IMR-90 (cell line): ENCODE data around the gene SEPTIN5.

ENCODE experiments used
- BHLHE40 ChIP-seq: fragments of 150-350 bp; IDR thresholded peaks from 2 replicates; pipeline ENCODE4 v1.6.1; 2016; ENCODE audit warnings: mild to moderate bottlenecking, low read depth, low read length
- CEBPB ChIP-seq: IDR thresholded peaks from 2 replicates; pipeline ENCODE4 v1.6.1; 2012; ENCODE audit warnings: low read depth, low read length, improper control_type of control experiment
- MXI1 ChIP-seq: IDR thresholded peaks from 2 replicates; pipeline ENCODE4 v1.6.1; 2012; ENCODE audit warnings: low read depth, mild to moderate bottlenecking, low read length, moderate library complexity, borderline replicate concordance
- NFE2L2 ChIP-seq: fragments of 150-350 bp; IDR thresholded peaks from 2 replicates; pipeline ENCODE4 v1.6.1; 2016; ENCODE audit warnings: low read depth, mild to moderate bottlenecking, low read length
- POLR2A ChIP-seq: IDR thresholded peaks from 2 replicates; pipeline ENCODE4 v1.6.1; 2012; ENCODE audit warnings: mild to moderate bottlenecking, low read depth, low read length
- RAD21 ChIP-seq: IDR thresholded peaks from 2 replicates; pipeline ENCODE4 v1.6.1; 2012; ENCODE audit warnings: low read length, improper control_type of control experiment
- RCOR1 ChIP-seq: IDR thresholded peaks from 2 replicates; pipeline ENCODE4 v1.6.1; 2012; ENCODE audit warnings: mild to moderate bottlenecking, low read length, improper control_type of control experiment; ENCODE audit not compliant: insufficient replicate concordance
- RFX5 ChIP-seq: IDR thresholded peaks from 2 replicates; pipeline ENCODE4 v1.8.0; 2012; ENCODE audit warnings: low read depth, mild to moderate bottlenecking, low read length, moderate library complexity
- SMC3 ChIP-seq: fragments of 150-350 bp; IDR thresholded peaks from 2 replicates; pipeline ENCODE4 v1.6.1; 2016; ENCODE audit warnings: low read depth, mild to moderate bottlenecking, antibody characterized with exemption, low read length, moderate library complexity
- TF ChIP-seq, protein P1 (sequence below): conservative IDR thresholded peaks from 2 replicates; pipeline ENCODE4 v1.5.1; 2012; ENCODE audit warnings: mild to moderate bottlenecking, low read depth, low read length, improper control_type of control experiment
- TF ChIP-seq, protein P2 (sequence below): fragments of 150-350 bp; IDR thresholded peaks from 2 replicates; pipeline ENCODE4 v1.6.1; 2016; ENCODE audit warnings: low read depth, mild to moderate bottlenecking, low read length, moderate library complexity, borderline replicate concordance

DNA sequence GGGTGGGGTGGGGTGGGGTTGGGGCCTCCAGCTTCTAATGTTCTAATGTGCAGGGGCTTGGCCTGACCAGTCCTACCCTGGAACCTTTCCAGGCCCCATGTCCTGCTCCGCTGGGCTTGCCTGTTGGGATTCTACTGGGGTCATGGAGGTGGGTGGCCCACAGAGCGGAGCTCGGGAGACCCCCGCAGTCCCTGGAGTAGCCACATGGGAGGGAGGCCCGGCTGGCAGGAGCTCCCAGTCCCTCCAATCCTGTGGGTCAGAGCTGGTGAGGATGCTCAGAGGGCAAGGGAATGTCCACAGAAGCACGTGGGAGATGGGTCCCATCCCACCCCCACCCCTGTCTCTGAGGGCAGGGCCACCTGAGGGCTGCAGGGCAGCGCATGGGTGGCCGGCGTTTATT, 2.9 kb downstream of the SEPTIN5 start:
- TF ChIP-seq, protein P1, sequence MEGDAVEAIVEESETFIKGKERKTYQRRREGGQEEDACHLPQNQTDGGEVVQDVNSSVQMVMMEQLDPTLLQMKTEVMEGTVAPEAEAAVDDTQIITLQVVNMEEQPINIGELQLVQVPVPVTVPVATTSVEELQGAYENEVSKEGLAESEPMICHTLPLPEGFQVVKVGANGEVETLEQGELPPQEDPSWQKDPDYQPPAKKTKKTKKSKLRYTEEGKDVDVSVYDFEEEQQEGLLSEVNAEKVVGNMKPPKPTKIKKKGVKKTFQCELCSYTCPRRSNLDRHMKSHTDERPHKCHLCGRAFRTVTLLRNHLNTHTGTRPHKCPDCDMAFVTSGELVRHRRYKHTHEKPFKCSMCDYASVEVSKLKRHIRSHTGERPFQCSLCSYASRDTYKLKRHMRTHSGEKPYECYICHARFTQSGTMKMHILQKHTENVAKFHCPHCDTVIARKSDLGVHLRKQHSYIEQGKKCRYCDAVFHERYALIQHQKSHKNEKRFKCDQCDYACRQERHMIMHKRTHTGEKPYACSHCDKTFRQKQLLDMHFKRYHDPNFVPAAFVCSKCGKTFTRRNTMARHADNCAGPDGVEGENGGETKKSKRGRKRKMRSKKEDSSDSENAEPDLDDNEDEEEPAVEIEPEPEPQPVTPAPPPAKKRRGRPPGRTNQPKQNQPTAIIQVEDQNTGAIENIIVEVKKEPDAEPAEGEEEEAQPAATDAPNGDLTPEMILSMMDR: no peak
- TF ChIP-seq RAD21 (no peak), RCOR1 (no peak), POLR2A (no peak), SMC3 (no peak), MXI1 (no peak), CEBPB (no peak), BHLHE40 (no peak), RFX5 (no peak), NFE2L2 (no peak)
- TF ChIP-seq, protein P2, sequence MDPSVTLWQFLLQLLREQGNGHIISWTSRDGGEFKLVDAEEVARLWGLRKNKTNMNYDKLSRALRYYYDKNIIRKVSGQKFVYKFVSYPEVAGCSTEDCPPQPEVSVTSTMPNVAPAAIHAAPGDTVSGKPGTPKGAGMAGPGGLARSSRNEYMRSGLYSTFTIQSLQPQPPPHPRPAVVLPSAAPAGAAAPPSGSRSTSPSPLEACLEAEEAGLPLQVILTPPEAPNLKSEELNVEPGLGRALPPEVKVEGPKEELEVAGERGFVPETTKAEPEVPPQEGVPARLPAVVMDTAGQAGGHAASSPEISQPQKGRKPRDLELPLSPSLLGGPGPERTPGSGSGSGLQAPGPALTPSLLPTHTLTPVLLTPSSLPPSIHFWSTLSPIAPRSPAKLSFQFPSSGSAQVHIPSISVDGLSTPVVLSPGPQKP: no peak
